Sigmoid colon (tissue), 7 donors: ENCODE data around the gene GREB1. TPM values are rescaled to one million over a fixed set of nuclear protein-coding genes. Genes with fewer than 3 reads are reported as not detected.

Experiments
- DNase-seq: peaks from one replicate; pipeline ENCODE4 v3.0.0-alpha.2; 2019
- H3K27ac ChIP-seq, 4 donors: fragments of 200-600 bp; sonication (generic); one replicate each; pipeline ENCODE4 v1.5.1; 2016 to 2019; ENCODE audit warnings: mild to moderate bottlenecking in 1 of 4
- H3K27me3 ChIP-seq, 3 donors: fragments of 200-600 bp; sonication (generic); one replicate each; pipeline ENCODE4 v1.5.1; 2019; ENCODE audit warnings: mild to moderate bottlenecking in 1 of 3
- H3K36me3 ChIP-seq, 4 donors: fragments of 200-600 bp; sonication (generic); one replicate each; pipeline ENCODE4 v1.5.1; 2016 to 2019
- H3K4me1 ChIP-seq, 4 donors: fragments of 200-600 bp; sonication (generic); one replicate each; pipeline ENCODE4 v1.5.1; 2017 to 2019
- H3K4me3 ChIP-seq, 4 donors: fragments of 200-600 bp; sonication (generic); one replicate each; pipeline ENCODE4 v1.5.1; 2017 to 2019; ENCODE audit warnings: mild to moderate bottlenecking in 2 of 4, moderate library complexity in 1 of 4
- H3K9me3 ChIP-seq, 4 donors: fragments of 200-600 bp in 3 of 4; sonication (generic) in 3 of 4; one replicate each; pipeline versions ENCODE4 v1.5.1 to v1.6.1; 2013 to 2019
- EP300 ChIP-seq, 4 donors: sonication (generic); formaldehyde crosslinking; IDR thresholded peaks; one replicate each; pipeline ENCODE4 v1.6.1; 2017; ENCODE audit warnings: antibody characterized with exemption in 4 of 4
- POLR2A ChIP-seq, 2 donors: fragments of 450-650 bp; IDR thresholded peaks; one replicate each; pipeline ENCODE4 v1.6.1; 2016; ENCODE audit warnings: antibody characterized with exemption in 2 of 2, mild to moderate bottlenecking in 2 of 2, moderate library complexity in 2 of 2
- POLR2AphosphoS5 ChIP-seq, 4 donors: sonication (generic); formaldehyde crosslinking; IDR thresholded peaks; one replicate each; pipeline ENCODE4 v1.6.1; 2017; ENCODE audit warnings: antibody characterized with exemption in 4 of 4
- WGBS, 2 donors: extraction: QIAGEN DNeasy Blood & Tissue Kit; methylation state at CpG; one replicate each; pipeline ENCODE4 v1.1.7; 2013; 5-methylcytosine and 5-hydroxymethylcytosine counted together
- intact Hi-C: fragments of 100-400 bp; cut with DNase I; formaldehyde crosslinking; loops from one replicate; pipeline ENCODE4 v1.15.1; 2023
- polyA plus RNA-seq, 3 donors: library from polyadenylated mRNA; stranded (reverse); fragments of 200-250 nt; gene quantifications; one replicate each; pipeline ENCODE4 v1.2.3, GENCODE V29; 2013
- total RNA-seq, 4 donors: library from RNA; depleted of rRNA; stranded (reverse); fragments of >200 nt; gene quantifications; one replicate each; pipeline ENCODE4 v1.1.0, GENCODE V29; 2016
- TF ChIP-seq, protein P1 (sequence below), 4 experiments: fragments of 450-650 bp in 3 of 4; fragments of 200-600 bp in 1 of 4; IDR thresholded peaks; one replicate each; pipeline ENCODE4 v1.5.1; 2016 to 2019; ENCODE audit warnings: antibody characterized with exemption in 4 of 4, mild to moderate bottlenecking in 3 of 4, moderate library complexity in 2 of 4
- donor health status: healthy with polysubstance abuse.
- donor health status: Bipolar disorder and iron deficiency.
- donor health status: healthy.

Gene GREB1
- total and polyA plus RNA-seq, 7 donors: 0.28 to 2.5 (median 1.1) TPM; not detected in 1

DNA sequence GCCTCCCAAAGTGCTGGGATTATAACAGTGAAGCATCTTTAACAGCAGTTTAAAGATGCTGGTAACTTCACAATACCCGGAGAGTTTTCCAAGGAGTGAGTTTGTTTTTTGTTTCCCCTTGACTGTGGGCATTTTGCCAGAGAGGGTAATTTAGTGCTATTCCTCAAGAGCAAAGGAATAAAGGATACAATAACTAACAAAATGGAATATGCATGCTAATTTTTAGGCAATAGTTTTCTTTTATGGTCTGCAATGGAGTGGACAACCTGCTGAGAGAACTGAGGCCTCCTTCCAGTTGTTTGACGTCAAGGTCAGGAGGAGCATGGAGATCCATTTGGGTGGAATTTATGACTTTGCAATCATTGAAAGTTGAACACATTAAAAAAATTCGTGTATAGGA, 15.9 kb upstream of the GREB1 start:
- Histone ChIP-seq H3K4me1 (no peaks in the 10 kb centered on the region), H3K27ac (no peak overlapping the region), H3K27me3 (no peaks in the 10 kb centered on the region), H3K4me3 (no peak overlapping the region), H3K9me3 (no peaks in the 10 kb centered on the region), H3K36me3 (no peaks in the 10 kb centered on the region)
- TF ChIP-seq POLR2A (IDR thresholded peaks at IDR 0.05): no peak
- TF ChIP-seq, protein P1, sequence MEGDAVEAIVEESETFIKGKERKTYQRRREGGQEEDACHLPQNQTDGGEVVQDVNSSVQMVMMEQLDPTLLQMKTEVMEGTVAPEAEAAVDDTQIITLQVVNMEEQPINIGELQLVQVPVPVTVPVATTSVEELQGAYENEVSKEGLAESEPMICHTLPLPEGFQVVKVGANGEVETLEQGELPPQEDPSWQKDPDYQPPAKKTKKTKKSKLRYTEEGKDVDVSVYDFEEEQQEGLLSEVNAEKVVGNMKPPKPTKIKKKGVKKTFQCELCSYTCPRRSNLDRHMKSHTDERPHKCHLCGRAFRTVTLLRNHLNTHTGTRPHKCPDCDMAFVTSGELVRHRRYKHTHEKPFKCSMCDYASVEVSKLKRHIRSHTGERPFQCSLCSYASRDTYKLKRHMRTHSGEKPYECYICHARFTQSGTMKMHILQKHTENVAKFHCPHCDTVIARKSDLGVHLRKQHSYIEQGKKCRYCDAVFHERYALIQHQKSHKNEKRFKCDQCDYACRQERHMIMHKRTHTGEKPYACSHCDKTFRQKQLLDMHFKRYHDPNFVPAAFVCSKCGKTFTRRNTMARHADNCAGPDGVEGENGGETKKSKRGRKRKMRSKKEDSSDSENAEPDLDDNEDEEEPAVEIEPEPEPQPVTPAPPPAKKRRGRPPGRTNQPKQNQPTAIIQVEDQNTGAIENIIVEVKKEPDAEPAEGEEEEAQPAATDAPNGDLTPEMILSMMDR (IDR thresholded peaks at IDR 0.05): no peak
- no peak for TF ChIP-seq POLR2AphosphoS5 (IDR thresholded peaks at IDR 0.05)
- TF ChIP-seq EP300 (IDR thresholded peaks at IDR 0.05): no peak
- intact Hi-C loops: no loop called here
- no peak for DNase-seq
- WGBS, 2 donors: 53 to 72% methylated on average over 3 of the region's 3 CpGs

DNA sequence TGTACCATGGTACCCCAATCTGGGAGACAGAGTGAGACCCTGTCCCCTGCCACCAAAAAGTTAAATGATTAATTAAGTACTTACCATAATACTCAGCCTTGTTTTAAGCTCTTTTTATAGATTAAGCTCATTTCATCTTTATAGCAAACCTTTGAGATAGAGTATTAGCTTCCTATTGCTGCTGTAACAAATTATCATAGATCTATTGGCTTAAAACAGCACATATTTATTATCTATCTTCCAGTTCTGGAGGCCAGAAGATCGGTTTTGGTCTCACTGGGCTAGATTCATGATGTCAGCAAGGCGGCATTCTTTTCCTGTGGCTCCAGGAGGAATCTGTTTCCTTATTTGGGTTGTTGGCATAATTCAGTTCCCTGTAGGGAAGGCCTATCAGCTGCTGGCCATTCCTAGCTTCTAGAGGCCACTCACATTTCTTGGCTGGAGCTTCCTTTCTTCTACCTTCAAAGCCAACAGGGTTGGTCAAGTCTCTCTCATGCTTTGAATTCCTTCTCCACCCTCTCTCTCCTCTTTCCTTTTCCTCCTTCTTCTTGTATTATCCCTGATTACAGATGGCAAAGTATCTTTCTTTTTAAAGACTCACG, 13.7 kb upstream of the GREB1 start:
- DNase-seq: no peak
- Histone ChIP-seq H3K4me1 (no peaks in the 10 kb centered on the region), H3K4me3 (no peak overlapping the region), H3K27me3 (no peaks in the 10 kb centered on the region), H3K27ac (no peak overlapping the region), H3K36me3 (no peaks in the 10 kb centered on the region), H3K9me3 (no peaks in the 10 kb centered on the region)
- no peak for TF ChIP-seq POLR2AphosphoS5 (IDR thresholded peaks at IDR 0.05)
- TF ChIP-seq, protein P1 (IDR thresholded peaks at IDR 0.05): no peak
- no peak for TF ChIP-seq EP300 (IDR thresholded peaks at IDR 0.05)
- TF ChIP-seq POLR2A (IDR thresholded peaks at IDR 0.05): no peak
- WGBS, 2 donors: 79 to 84% methylated on average over 3 of the region's 3 CpGs
- intact Hi-C loops: no loop called here

DNA sequence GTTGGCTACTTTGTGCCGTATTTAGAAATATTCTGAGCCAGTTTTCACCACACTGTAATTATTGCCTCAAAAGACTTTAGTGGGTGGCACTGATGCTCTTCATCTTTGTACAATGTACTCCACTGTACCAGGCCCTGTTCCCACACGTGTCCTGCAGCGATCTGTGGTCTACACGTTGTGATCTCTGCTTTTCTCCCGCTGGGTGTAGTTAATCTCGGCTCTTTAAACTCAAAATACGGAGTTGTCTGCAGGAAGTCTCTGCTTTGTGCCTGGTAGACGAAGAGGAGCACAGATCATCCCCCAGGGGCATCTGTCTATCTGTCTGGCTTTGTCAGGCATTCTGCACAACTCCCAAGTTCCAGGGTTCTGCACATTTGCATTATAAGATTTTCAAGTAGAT, 12.1 kb upstream of the GREB1 start:
- Histone ChIP-seq H3K36me3 (no peaks in the 10 kb centered on the region), H3K9me3 (no peaks in the 10 kb centered on the region), H3K4me1 (no peaks in the 10 kb centered on the region), H3K27ac (no peak overlapping the region), H3K27me3 (no peaks in the 10 kb centered on the region), H3K4me3 (no peak overlapping the region)
- TF ChIP-seq, protein P1 (IDR thresholded peaks at IDR 0.05): no peak
- TF ChIP-seq POLR2A (IDR thresholded peaks at IDR 0.05): no peak
- no peak for TF ChIP-seq POLR2AphosphoS5 (IDR thresholded peaks at IDR 0.05)
- no peak for TF ChIP-seq EP300 (IDR thresholded peaks at IDR 0.05)
- DNase-seq: no peak
- 81 to 83% methylated on average over 8 of the region's 8 CpGs for WGBS, 2 donors
- intact Hi-C loops: no loop called here

DNA sequence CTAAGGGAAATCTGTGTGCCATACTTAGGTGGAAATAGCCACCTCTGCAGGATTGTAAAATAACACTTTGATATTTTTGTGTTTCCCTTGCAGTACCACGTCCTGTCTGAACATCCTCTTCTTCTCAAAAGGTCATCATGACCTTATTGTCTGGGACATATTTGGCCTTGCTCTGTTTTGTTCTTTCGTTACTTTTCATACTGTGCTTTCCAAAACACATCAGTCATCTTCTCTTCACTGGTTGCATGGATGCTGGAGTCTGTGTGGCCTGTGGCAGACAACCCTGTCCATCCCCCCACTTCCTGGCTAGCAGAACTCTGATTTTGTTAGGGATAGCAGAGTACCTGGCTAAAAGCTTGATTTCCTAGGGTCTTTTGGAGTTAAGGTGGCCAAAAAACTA, 9.4 kb upstream of the GREB1 start:
- no peak for TF ChIP-seq EP300 (IDR thresholded peaks at IDR 0.05)
- TF ChIP-seq POLR2AphosphoS5 (IDR thresholded peaks at IDR 0.05): peak in 1 of 4 donors; percentile 39
- Histone ChIP-seq H3K27me3 (peaks cover 0 to 10% (median 0%) of the 10 kb centered on the region in 3 donors), H3K4me1 (no peaks in the 10 kb centered on the region), H3K27ac (peak overlapping the region in 1 of 4 donors; percentile 38), H3K4me3 (no peak overlapping the region), H3K9me3 (no peaks in the 10 kb centered on the region), H3K36me3 (no peaks in the 10 kb centered on the region)
- 74 to 88% methylated on average over 2 of the region's 2 CpGs for WGBS, 2 donors
- no peak for DNase-seq
- intact Hi-C loops: no loop called here

DNA sequence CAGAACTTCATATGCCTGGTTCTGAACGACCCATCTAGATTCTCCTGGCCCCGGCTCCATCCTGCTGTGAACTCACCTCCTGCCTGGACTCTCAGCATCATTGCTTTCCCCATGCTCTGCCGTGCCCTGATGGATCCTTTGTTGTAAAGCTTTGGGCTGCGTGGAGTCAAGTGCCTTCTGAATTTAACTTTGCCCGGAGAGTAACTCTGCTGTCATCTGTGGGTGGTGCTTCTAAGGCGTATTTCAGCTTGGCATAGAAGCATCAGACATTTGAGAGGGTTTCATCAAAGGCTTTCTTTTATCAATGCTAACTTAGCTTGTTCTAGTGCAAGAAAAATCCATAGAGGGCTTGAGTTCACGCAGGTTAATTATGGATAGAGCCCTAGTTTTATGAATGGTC, 8.1 kb upstream of the GREB1 start:
- WGBS, 2 donors: 94 to 95% methylated on average over 7 of the region's 7 CpGs
- Histone ChIP-seq H3K9me3 (no peaks in the 10 kb centered on the region), H3K4me1 (no peaks in the 10 kb centered on the region), H3K27me3 (peaks cover 0 to 10% (median 0%) of the 10 kb centered on the region in 3 donors), H3K27ac (peak overlapping the region in 1 of 4 donors; percentile 38), H3K36me3 (no peaks in the 10 kb centered on the region), H3K4me3 (no peak overlapping the region)
- TF ChIP-seq POLR2A (IDR thresholded peaks at IDR 0.05): no peak
- TF ChIP-seq POLR2AphosphoS5 (IDR thresholded peaks at IDR 0.05): no peak
- no peak for TF ChIP-seq EP300 (IDR thresholded peaks at IDR 0.05)
- TF ChIP-seq, protein P1 (IDR thresholded peaks at IDR 0.05): no peak
- DNase-seq: no peak
- intact Hi-C loops: no loop called here
